Measurements from ENCODE around the gene MCL1.
A peak's percentile ranks its signal among the peaks of the same experiment; 100 is the strongest.
"Not testable (repeated sequence)": the region's sequence is repeated elsewhere in the genome, so short reads cannot be mapped to it uniquely, and the experiment has no call there.

The MCL1 gene

GRCh38 chr1:150601540-150601939, 22.1 kb upstream of the MCL1 start:
- no peak for DNase-seq

- not testable (repeated sequence) for DNase-seq
Observed at GRCh38 chr1:150598346-150598745, 18.9 kb upstream of the MCL1 start.

GRCh38 chr1:150596976-150597375, 17.6 kb upstream of the MCL1 start:
- no peak for DNase-seq

- DNase-seq, result no peak
Observed at GRCh38 chr1:150596095-150596892, 16.9 kb upstream of the MCL1 start.

- no peak for DNase-seq
Observed at GRCh38 chr1:150582371-150582770, 3.0 kb upstream of the MCL1 start.

DNA sequence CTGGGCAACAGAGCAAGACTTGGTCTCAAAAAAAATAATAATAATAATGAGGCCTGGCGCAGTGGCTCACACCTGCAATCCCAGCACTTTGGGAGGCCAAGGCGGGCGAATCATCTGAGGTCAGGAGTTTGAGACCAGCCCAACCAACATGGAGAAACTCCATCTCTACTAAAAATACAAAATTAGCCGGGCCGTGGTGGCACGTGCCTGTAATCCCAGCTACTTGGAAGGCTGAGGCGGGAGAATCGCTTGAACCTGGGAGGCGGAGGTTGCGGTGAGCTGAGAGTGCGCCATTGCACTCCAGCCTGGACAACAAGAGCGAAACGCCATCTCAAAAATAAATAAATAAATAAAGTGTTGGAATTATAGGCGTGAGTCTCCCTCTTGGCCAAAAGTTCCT, 2.6 kb upstream of the MCL1 start:
- not testable (repeated sequence) for DNase-seq

- DNase-seq, result not testable (repeated sequence)
Observed at GRCh38 chr1:150581437-150581836, 2.0 kb upstream of the MCL1 start.

GRCh38 chr1:150580966-150581365, 1.6 kb upstream of the MCL1 start:
- not testable (repeated sequence) for DNase-seq

GRCh38 chr1:150579945-150580642, 684 bp upstream of the MCL1 start:
- no peak for DNase-seq

DNA sequence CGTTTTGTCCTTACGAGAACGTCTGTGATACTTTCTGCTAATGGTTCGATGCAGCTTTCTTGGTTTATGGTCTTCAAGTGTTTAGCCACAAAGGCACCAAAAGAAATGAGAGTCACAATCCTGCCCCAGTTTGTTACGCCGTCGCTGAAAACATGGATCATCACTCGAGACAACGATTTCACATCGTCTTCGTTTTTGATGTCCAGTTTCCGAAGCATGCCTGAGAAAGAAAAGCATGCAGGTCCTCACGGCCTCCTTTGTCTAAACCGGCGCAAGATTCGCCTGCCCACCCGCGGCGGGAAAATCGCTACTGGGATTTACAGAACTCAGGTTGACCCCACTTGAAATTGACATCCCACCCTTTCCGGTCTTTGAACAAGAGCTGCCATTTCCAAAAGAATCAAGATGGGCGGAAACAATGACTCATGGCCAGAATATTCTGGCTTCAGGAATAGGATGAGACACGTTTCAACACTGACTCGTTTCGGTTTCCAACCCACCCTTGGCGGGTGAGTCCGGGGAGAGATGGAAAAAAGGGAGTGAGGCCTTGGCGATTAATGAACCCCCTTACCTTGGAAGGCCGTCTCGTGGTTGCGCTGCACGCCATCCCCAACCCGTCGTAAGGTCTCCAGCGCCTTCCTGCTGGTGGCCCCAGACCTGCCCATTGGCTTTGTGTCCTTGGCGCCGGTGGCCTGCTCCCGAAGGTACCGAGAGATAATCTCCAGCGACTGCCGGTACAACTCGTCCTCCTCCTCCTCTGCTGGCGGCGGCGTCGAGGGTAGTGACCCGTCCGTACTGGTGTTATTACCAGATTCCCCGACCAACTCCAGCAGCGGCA, 919 bp downstream of the MCL1 start:
- peak; percentile 38 for DNase-seq

DNA sequence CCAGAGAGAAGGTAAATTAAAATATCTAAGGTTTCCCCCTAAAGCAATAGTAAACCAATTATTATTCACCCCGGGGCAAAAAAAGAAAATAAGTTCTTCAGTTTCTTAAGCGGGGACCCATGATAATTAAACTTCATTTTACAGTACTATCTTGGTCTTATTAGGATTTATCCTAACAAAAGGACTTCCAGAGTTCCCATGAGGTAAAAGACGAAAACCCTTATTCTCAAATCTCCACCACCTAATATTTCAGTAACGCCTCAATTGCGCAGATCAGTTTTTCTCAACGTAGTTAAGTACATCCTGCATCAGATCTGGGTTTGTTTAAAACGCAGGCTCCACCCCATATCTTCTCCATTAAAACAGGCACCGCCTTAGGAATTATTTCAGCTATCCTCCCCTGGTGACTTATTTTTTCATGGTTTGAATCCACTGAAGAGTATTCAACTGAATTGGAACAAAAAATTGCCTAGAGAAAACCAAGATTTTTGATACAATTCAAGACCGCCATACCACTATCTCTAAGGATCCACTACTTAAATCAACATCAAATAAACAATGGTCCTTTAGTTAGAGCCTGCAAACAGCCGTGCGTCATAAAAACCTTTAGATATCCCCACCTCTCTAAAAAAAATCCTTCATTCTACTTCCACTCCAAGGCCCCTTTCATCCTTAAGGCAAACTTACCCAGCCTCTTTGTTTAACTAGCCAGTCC, 1.7 kb downstream of the MCL1 start:
- peak; percentile 38 for DNase-seq

DNA sequence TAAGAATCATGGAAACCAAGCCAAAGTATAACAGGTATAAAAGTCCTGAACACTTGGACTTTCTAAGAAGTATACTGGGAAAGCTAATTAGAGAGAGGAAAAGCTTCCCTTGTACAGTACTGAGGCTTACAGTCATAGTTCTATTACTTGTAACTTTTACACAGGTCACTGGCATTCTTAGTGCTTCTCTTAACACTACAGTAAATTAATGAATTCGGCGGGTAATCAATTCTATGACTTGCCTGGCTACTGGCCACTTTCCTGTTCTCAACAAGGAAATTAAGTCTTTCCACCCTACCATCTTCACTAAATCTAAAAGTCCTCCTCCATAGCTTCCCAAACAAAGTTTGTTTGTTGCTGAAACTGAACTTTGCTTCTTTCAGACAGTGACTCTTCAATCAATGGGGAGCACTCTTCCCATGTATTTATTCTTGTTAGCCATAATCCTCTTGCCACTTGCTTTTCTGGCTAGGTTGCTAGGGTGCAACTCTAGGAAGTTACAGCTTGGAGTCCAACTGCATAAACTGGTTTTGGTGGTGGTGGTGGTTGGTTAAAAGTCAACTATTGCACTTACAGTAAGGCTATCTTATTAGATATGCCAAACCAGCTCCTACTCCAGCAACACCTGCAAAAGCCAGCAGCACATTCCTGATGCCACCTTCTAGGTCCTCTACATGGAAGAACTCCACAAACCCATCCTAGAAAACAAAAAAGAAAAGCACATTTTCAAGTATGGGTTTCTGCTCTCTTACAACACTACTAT, 2.4 kb downstream of the MCL1 start:
- DNase-seq, result no peak

- no peak for DNase-seq
Observed at GRCh38 chr1:150576367-150576711, 3.1 kb downstream of the MCL1 start.

GRCh38 chr1:150575518-150576366, 3.7 kb downstream of the MCL1 start:
- no peak for DNase-seq

GRCh38 chr1:150575072-150575489, 4.3 kb downstream of the MCL1 start:
- DNase-seq, result no peak

GRCh38 chr1:150574260-150575071, 4.9 kb downstream of the MCL1 start:
- DNase-seq, result no peak

DNA sequence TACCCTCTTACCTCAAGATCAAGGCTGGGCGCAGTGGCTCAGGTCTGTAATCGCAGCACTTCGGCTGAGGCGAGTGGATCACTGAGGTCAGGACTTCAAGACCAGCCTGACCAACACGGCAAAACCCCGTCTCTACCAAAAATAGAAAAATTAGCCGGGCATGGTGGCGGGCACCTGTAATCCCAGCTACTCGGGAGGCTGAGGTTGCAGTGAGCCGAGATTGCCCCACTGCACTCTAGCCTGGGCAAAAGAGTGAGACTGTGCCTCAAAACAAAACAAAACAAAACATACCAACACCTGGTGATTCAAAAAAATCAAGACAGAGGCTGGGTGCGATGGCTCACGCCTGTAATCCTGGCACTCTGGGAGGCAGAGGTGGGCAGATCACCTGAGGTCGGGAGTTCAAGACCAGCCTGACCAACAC, 5.8 kb downstream of the MCL1 start:
- DNase-seq, result not testable (repeated sequence)

- no peak for DNase-seq
Observed at GRCh38 chr1:150572918-150573647, 6.3 kb downstream of the MCL1 start.

- DNase-seq, result no peak
Observed at GRCh38 chr1:150568594-150568966, 10.8 kb downstream of the MCL1 start.
